GM12891 (cell line): Measurements from ENCODE around the gene LMAN2L.

Experiments used
- POLR2A ChIP-seq: IDR thresholded peaks from 2 replicates; pipeline ENCODE4 v1.6.1; 2011; ENCODE audit warnings: low read depth, low read length, control low read depth
- POLR2AphosphoS5 ChIP-seq: IDR thresholded peaks from 2 replicates; pipeline ENCODE4 v1.6.1; 2011; ENCODE audit warnings: low read depth, low read length, control low read depth
- POU2F2 ChIP-seq: IDR thresholded peaks from 2 replicates; pipeline ENCODE4 v1.6.1; 2011; ENCODE audit warnings: low read depth, mild to moderate bottlenecking, control low read depth, low read length, moderate library complexity
- SPI1 ChIP-seq: IDR thresholded peaks from 2 replicates; pipeline ENCODE4 v1.6.1; 2011; ENCODE audit warnings: low read depth, low read length, control low read depth
- TAF1 ChIP-seq: IDR thresholded peaks from 2 replicates; pipeline ENCODE4 v1.6.1; 2011; ENCODE audit warnings: low read depth, low read length, control low read depth

DNA sequence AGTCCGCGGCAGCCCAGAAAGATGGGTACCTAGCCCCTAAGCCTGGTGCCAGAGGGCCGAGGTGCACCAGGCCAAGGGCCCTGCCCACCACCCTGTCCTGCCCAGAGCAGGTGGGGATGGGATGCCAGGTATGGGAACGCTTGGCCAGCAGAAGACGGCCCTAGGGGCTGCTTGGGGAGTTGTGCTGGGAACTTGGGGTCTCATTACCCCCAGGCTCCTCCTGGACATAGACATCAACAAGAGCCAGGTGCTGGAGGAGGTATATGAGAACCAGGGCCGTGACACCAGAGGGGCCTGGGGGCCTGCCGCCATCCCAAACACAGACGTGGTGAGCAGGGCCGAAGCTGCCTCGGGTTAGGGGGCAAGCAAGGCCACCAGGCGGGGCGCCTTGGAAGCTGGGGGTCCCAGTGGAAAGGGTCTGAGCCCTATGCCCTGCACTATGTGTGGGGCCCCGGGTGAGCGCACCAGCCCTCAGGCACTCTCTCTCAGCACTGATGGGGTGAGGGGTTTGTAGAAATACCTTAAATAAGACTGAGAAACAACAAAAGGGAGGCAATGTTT lies 50.4 kb downstream of the LMAN2L start:
- no peak for TF ChIP-seq POLR2A
- no peak for TF ChIP-seq POLR2AphosphoS5
- no peak for TF ChIP-seq TAF1
- TF ChIP-seq POU2F2: no peak
- TF ChIP-seq SPI1: no peak
